Urinary bladder (tissue), 4 donors: ENCODE data around the gene TMEM151B. TPM values are rescaled to one million over a fixed set of nuclear protein-coding genes. Genes with fewer than 3 reads are reported as not detected.
"Not testable (repeated sequence)": the region's sequence is repeated elsewhere in the genome, so short reads cannot be mapped to it uniquely, and the experiment has no call there.

ENCODE experiments used
- DNase-seq: peaks from one replicate; pipeline ENCODE4 v3.0.0-alpha.2; 2015; ENCODE audit errors: extremely low spot score
- H3K27ac ChIP-seq: one replicate; pipeline ENCODE4 v1.5.1; 2013; ENCODE audit warnings: low read depth, mild to moderate bottlenecking, moderate library complexity
- H3K36me3 ChIP-seq: one replicate; pipeline ENCODE4 v1.6.1; 2013; ENCODE audit warnings: mild to moderate bottlenecking, moderate library complexity; ENCODE audit not compliant: insufficient read depth
- H3K4me1 ChIP-seq: one replicate; pipeline ENCODE4 v1.6.1; 2013; ENCODE audit warnings: mild to moderate bottlenecking, moderate library complexity; ENCODE audit not compliant: insufficient read depth
- H3K4me3 ChIP-seq: one replicate; pipeline ENCODE4 v1.5.1; 2013; ENCODE audit warnings: low read depth, low read length
- WGBS: extraction: QIAGEN DNeasy Blood & Tissue Kit; methylation state at CpG from one replicate; pipeline ENCODE4 v1.1.7; 2013; 5-methylcytosine and 5-hydroxymethylcytosine counted together
- polyA plus RNA-seq: library from polyadenylated mRNA; stranded (reverse); fragments of 200-250 nt; gene quantifications from one replicate; pipeline ENCODE4 v1.2.3, GENCODE V29; 2013
- total RNA-seq: library from RNA; depleted of rRNA; stranded (reverse); fragments of >200 nt; gene quantifications from one replicate; pipeline ENCODE4 v1.2.3, GENCODE V29; 2014
- donor health status: healthy with polysubstance abuse.
- donor health status: healthy.

Gene TMEM151B
- total and polyA plus RNA-seq, 2 donors, result 0.48 to 0.54 TPM

- H3K27ac ChIP-seq, result no peak overlapping the region
- DNase-seq, result no peak
- H3K4me3 ChIP-seq, result no peak overlapping the region
- H3K36me3 ChIP-seq, result no peaks in the 10 kb centered on the region
- no peaks in the 10 kb centered on the region for H3K4me1 ChIP-seq
- WGBS, result 75% methylated on average over 6 of the region's 6 CpGs
Observed at GRCh38 chr6:44228031-44228430, 42.2 kb upstream of the TMEM151B start.

- Histone ChIP-seq H3K4me1 (no peaks in the 10 kb centered on the region), H3K4me3 (no peak overlapping the region), H3K27ac (no peak overlapping the region), H3K36me3 (no peaks in the 10 kb centered on the region)
- WGBS, result 85% methylated on average over 7 of the region's 7 CpGs
- no peak for DNase-seq
Observed at GRCh38 chr6:44228433-44228832, 41.8 kb upstream of the TMEM151B start.

GRCh38 chr6:44228836-44229235 is 41.4 kb upstream of the TMEM151B start:
- WGBS, result 74% methylated on average over 5 of the region's 5 CpGs
- Histone ChIP-seq H3K36me3 (no peaks in the 10 kb centered on the region), H3K4me1 (no peaks in the 10 kb centered on the region), H3K4me3 (no peak overlapping the region), H3K27ac (no peak overlapping the region)
- DNase-seq, result no peak

GRCh38 chr6:44229376-44230033 is 40.7 kb upstream of the TMEM151B start:
- WGBS, result 90% methylated on average over 11 of the region's 11 CpGs
- H3K27ac ChIP-seq, result no peak overlapping the region
- no peaks in the 10 kb centered on the region for H3K36me3 ChIP-seq
- no peak for DNase-seq
- H3K4me3 ChIP-seq, result no peak overlapping the region
- H3K4me1 ChIP-seq, result no peaks in the 10 kb centered on the region

- WGBS, result 92% methylated on average over 10 of the region's 10 CpGs
- H3K4me3 ChIP-seq, result no peak overlapping the region
- no peaks in the 10 kb centered on the region for H3K4me1 ChIP-seq
- no peaks in the 10 kb centered on the region for H3K36me3 ChIP-seq
- DNase-seq, result no peak
- H3K27ac ChIP-seq, result no peak overlapping the region
Observed at GRCh38 chr6:44230034-44230675, 40.1 kb upstream of the TMEM151B start.

- H3K4me1 ChIP-seq, H3K36me3 ChIP-seq, H3K27ac ChIP-seq, H3K4me3 ChIP-seq, DNase-seq: not testable (repeated sequence)
- WGBS, result 83% methylated on average over 9 of the region's 9 CpGs
Observed at GRCh38 chr6:44231426-44231825, 38.8 kb upstream of the TMEM151B start.

GRCh38 chr6:44232676-44233566 is 37.3 kb upstream of the TMEM151B start:
- no peak for DNase-seq
- no peaks in the 10 kb centered on the region for H3K36me3 ChIP-seq
- no peaks in the 10 kb centered on the region for H3K4me1 ChIP-seq
- H3K27ac ChIP-seq, result no peak overlapping the region
- no peak overlapping the region for H3K4me3 ChIP-seq
- 83% methylated on average over 16 of the region's 16 CpGs for WGBS

- 43% methylated on average over 14 of the region's 14 CpGs for WGBS
- DNase-seq, result no peak
- H3K4me1 ChIP-seq, result no peaks in the 10 kb centered on the region
Observed at GRCh38 chr6:44233567-44234100, 36.6 kb upstream of the TMEM151B start.

GRCh38 chr6:44234101-44235025 is 35.9 kb upstream of the TMEM151B start:
- no peak for DNase-seq
- 18% methylated on average over 5 of the region's 5 CpGs for WGBS
- no peaks in the 10 kb centered on the region for H3K4me1 ChIP-seq
- no peak overlapping the region for H3K4me3 ChIP-seq
- H3K27ac ChIP-seq, result no peak overlapping the region
- no peaks in the 10 kb centered on the region for H3K36me3 ChIP-seq

More at GRCh38 chr6:44233567-44234100, 36.6 kb upstream of the TMEM151B start:
- Histone ChIP-seq H3K36me3 (no peaks in the 10 kb centered on the region), H3K4me3 (no peak overlapping the region), H3K27ac (no peak overlapping the region)

GRCh38 chr6:44235269-44235668 is 35.0 kb upstream of the TMEM151B start:
- WGBS, result 77% methylated on average over 6 of the region's 6 CpGs
- H3K4me3 ChIP-seq, result no peak overlapping the region
- DNase-seq, result no peak
- H3K36me3 ChIP-seq, result no peaks in the 10 kb centered on the region
- H3K4me1 ChIP-seq, result no peaks in the 10 kb centered on the region
- no peak overlapping the region for H3K27ac ChIP-seq

GRCh38 chr6:44235891-44236516 is 34.2 kb upstream of the TMEM151B start:
- DNase-seq, result no peak

GRCh38 chr6:44237021-44237812 is 33.0 kb upstream of the TMEM151B start:
- no peaks in the 10 kb centered on the region for H3K4me1 ChIP-seq
- 30% methylated on average over 22 of the region's 22 CpGs for WGBS

More at GRCh38 chr6:44235891-44236516, 34.2 kb upstream of the TMEM151B start:
- 85% methylated on average over 6 of the region's 6 CpGs for WGBS
- no peak overlapping the region for H3K4me3 ChIP-seq
- no peaks in the 10 kb centered on the region for H3K36me3 ChIP-seq
- H3K27ac ChIP-seq, result no peak overlapping the region
- H3K4me1 ChIP-seq, result no peaks in the 10 kb centered on the region

More at GRCh38 chr6:44237021-44237812, 33.0 kb upstream of the TMEM151B start:
- peak overlapping the region; percentile 41 for H3K4me3 ChIP-seq
- DNase-seq, result peak; percentile 80
- peak overlapping the region; percentile 86 for H3K27ac ChIP-seq
- H3K36me3 ChIP-seq, result no peaks in the 10 kb centered on the region
